ENCODE results near the gene YIF1B.

GRCh38 chr19:38291855-38292254 lies 23.9 kb downstream of the YIF1B start:
- no peak for TF ChIP-seq CTCF (IDR thresholded peaks at IDR 0.05)
- no peak for TF ChIP-seq POLR2A (IDR thresholded peaks at IDR 0.05)
